ENCODE data around the gene VPREB1.
"Not testable (repeated sequence)": the region's sequence is repeated elsewhere in the genome, so short reads cannot be mapped to it uniquely, and the experiment has no call there.

GRCh38 chr22:22277423-22277822 is 32.8 kb downstream of the VPREB1 start:
- not testable (repeated sequence) for TF ChIP-seq CTCF (IDR thresholded peaks at IDR 0.05; ENCODE audit: insufficient read depth, low read length); POLR2AphosphoS5 (IDR thresholded peaks at IDR 0.05; ENCODE audit: low read depth)

Measured in HL-60 (cell line).